Panc1 (cell line): ENCODE measurements around the gene HLA-DPB1. TPM values are rescaled to one million over a fixed set of nuclear protein-coding genes. Genes with fewer than 3 reads are reported as not detected.

Source experiments
- ATAC-seq: fragments of 200-7000 bp; cut with Tn5 transposase; 2 replicates; pipeline ENCODE4 v1.9.1; 2020; ENCODE audit warnings: mild to moderate bottlenecking, moderate library complexity
- BruUV-seq: library from RNA; stranded (reverse); fragments of 400-500 nt; replicated peaks from 2 replicates; lab custom pipeline; 2021; lab: Mats Ljungman, UMichigan
- CTCF ChIA-PET: fragments of 300-600 bp; sonication (Branson Sonifier 250); formaldehyde crosslinking; loops from one replicate; lab custom pipeline; 2022; ENCODE audit warnings: antibody characterized with exemption; lab: Charles Lee
- POLR2A ChIA-PET: fragments of 300-600 bp; sonication (Branson Sonifier 250); formaldehyde crosslinking; loops from one replicate; lab custom pipeline; 2022; ENCODE audit warnings: antibody characterized with exemption; lab: Charles Lee
- DNase-seq: peaks from one replicate; pipeline ENCODE4 v3.0.0-alpha.2; 2010; ENCODE audit warnings: low read depth, low spot score
- H3K27ac ChIP-seq: 2 replicates; pipeline ENCODE4 v1.5.1; 2011; ENCODE audit warnings: mild to moderate bottlenecking, low read length, inconsistent platforms
- H3K27me3 ChIP-seq: fragments of 200-500 bp; sonication (Bioruptor generic); 2 replicates; pipeline ENCODE4 v1.6.0; 2014; ENCODE audit warnings: low read length, inconsistent platforms; ENCODE audit not compliant: control insufficient read depth, insufficient read depth
- H3K36me3 ChIP-seq: fragments of 200-500 bp; sonication (Bioruptor generic); 2 replicates; pipeline ENCODE4 v1.5.1; 2014; ENCODE audit warnings: inconsistent platforms, mild to moderate bottlenecking, low read length, moderate library complexity; ENCODE audit not compliant: control insufficient read depth, insufficient read depth
- H3K4me1 ChIP-seq: 2 replicates; pipeline ENCODE4 v1.5.1; 2011; ENCODE audit warnings: inconsistent platforms, mild to moderate bottlenecking, low read length, moderate library complexity; ENCODE audit not compliant: control insufficient read depth, insufficient read depth
- H3K4me3 ChIP-seq, 2 experiments: 2 replicates each; pipeline ENCODE4 v1.5.1; 2011 to 2012; ENCODE audit warnings: low read depth in 2 of 2, low read length in 2 of 2, mild to moderate bottlenecking in 2 of 2, inconsistent platforms in 1 of 2, moderate library complexity in 1 of 2
- H3K9me3 ChIP-seq: fragments of 200-500 bp; sonication (Bioruptor generic); 2 replicates; pipeline ENCODE4 v1.5.1; 2014; ENCODE audit warnings: low read depth, mild to moderate bottlenecking, inconsistent platforms, low read length, moderate library complexity; ENCODE audit not compliant: control insufficient read depth, insufficient read depth
- CTCF ChIP-seq: fragments of 450-650 bp; IDR thresholded peaks from 2 replicates; pipeline ENCODE4 v1.5.1; 2017; ENCODE audit warnings: mild to moderate bottlenecking
- POLR2AphosphoS5 ChIP-seq: IDR thresholded peaks from 2 replicates; pipeline ENCODE4 v1.6.1; 2012; ENCODE audit warnings: mild to moderate bottlenecking, low read depth, low read length, moderate library complexity
- REST ChIP-seq, 2 experiments: IDR thresholded peaks; 2 replicates each; pipeline ENCODE4 v1.6.1; 2011 to 2012; ENCODE audit warnings: low read depth in 2 of 2, control low read depth in 1 of 2, low read length in 1 of 2, mild to moderate bottlenecking in 1 of 2, moderate library complexity in 1 of 2; ENCODE audit not compliant: insufficient read depth in 1 of 2
- SIN3A ChIP-seq: IDR thresholded peaks from 2 replicates; pipeline ENCODE4 v1.6.1; 2012; ENCODE audit warnings: low read depth, mild to moderate bottlenecking, low read length, moderate library complexity, borderline replicate concordance; ENCODE audit not compliant: insufficient read depth
- TCF7L2 ChIP-seq: IDR thresholded peaks from 2 replicates; pipeline ENCODE4 v1.6.1; 2011; ENCODE audit warnings: mild to moderate bottlenecking, low read depth, low read length, inconsistent platforms
- in situ Hi-C: cut with HindIII; loops from 2 replicates; pipeline ENCODE4 v1.10.0; 2016; ENCODE audit warnings: low sequenced_read_pairs, low pct_unique_long_range_greater_than_20kb
- intact Hi-C: fragments of 100-400 bp; cut with micrococcal nuclease; formaldehyde crosslinking; loops from one replicate; pipeline ENCODE4 v1.10.0; 2022; ENCODE audit not compliant: unreplicated experiment
- total RNA-seq: library from RNA; stranded (reverse); gene quantifications from one replicate; pipeline ENCODE4 v1.2.1, GENCODE V29; 2021; ENCODE audit not compliant: unreplicated experiment

HLA-DPB1 gene
- total RNA-seq, 1 experiment from 2014 or later: 0.64 TPM

GRCh38 chr6:33078919-33079521, 3.2 kb downstream of the HLA-DPB1 start:
- TF ChIP-seq CTCF (no peak), SIN3A (no peak), REST (IDR thresholded peaks at IDR 0.05; ENCODE audit: insufficient read depth in 1 of 2, low read depth in 2 of 2, low read length in 1 of 2) (no peak), TCF7L2 (no peak), POLR2AphosphoS5 (no peak)
- Histone ChIP-seq H3K4me3 (no peak overlapping the region), H3K9me3 (no peaks in the 10 kb centered on the region), H3K4me1 (no peaks in the 10 kb centered on the region), H3K27me3 (peaks cover 9% of the 10 kb centered on the region), H3K36me3 (no peaks in the 10 kb centered on the region), H3K27ac (no peak overlapping the region)
- no TSS peak for BruUV-seq
- intact Hi-C loops (no loop called here), in situ Hi-C loops (no loop called here)
- no peak for DNase-seq
- no peak for ATAC-seq
- ChIA-PET CTCF (no interaction called here), POLR2A (no interaction called here)

- BruUV-seq: no TSS peak
- no peak for ATAC-seq
- in situ Hi-C loops (no loop called here), intact Hi-C loops (no loop called here)
- DNase-seq: no peak
- CTCF ChIA-PET: interaction anchor here (0.5 to 0.6 kb wide), 2 partner anchors 30 to 358 kb away, joined by 3 to 4 read pairs; no protein-coding TSS in a partner anchor
- H3K4me3 ChIP-seq: no peak overlapping the region
- TF ChIP-seq SIN3A (no peak), TCF7L2 (no peak), POLR2AphosphoS5 (no peak), CTCF (no peak), REST (IDR thresholded peaks at IDR 0.05; ENCODE audit: insufficient read depth in 1 of 2, low read depth in 2 of 2, low read length in 1 of 2) (no peak)
- no peaks in the 10 kb centered on the region for H3K36me3 ChIP-seq
- peaks cover 5% of the 10 kb centered on the region for H3K27me3 ChIP-seq
- POLR2A ChIA-PET: interaction anchor here (0.5 kb wide), 1 partner anchor 125 kb away, joined by 4 read pairs; no protein-coding TSS in a partner anchor
- H3K9me3 ChIP-seq: no peaks in the 10 kb centered on the region
- H3K27ac ChIP-seq: no peak overlapping the region
- H3K4me1 ChIP-seq: no peaks in the 10 kb centered on the region
These were observed 3.8 kb downstream of the HLA-DPB1 start for GRCh38 chr6:33079580-33079979.
